ENCODE measurements around the gene AGBL4.

AGBL4 gene

DNA sequence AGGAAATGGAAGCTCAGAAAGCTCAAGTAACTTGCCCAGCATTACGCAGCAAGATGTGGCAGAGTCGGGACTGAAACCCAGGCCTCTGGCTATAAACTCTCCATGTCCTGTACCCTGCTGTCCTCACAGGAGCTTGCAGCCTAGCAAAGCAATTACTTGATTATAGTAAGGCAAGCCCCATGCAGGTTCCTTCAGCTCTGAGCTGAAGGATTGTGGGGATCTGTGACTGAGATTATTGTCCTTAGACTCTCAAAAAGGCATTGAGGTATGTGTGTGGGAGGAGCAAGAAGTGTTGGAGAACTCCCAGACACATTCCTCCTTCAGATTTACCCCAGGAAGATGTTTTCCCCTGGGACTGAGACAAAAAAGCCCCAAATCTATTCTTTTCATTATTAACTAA is 1427.7 kb downstream of the AGBL4 start:
- no peak overlapping the region for H3K27ac ChIP-seq (ENCODE audit: low read depth, low read length)
- H3K9me3 ChIP-seq (ENCODE audit: control insufficient read depth in 1 of 2, low read length in 2 of 2) = no peaks in the 10 kb centered on the region
- no peaks in the 10 kb centered on the region for H3K36me3 ChIP-seq (ENCODE audit: control insufficient read depth in 1 of 2, insufficient read depth in 2 of 2, low read length in 2 of 2)
- no peak overlapping the region for H3K4me3 ChIP-seq (ENCODE audit: low read depth in 1 of 2, low read length in 2 of 2)
- no peaks in the 10 kb centered on the region for H3K4me1 ChIP-seq (ENCODE audit: control insufficient read depth in 1 of 2, insufficient read depth in 2 of 2, low read length in 2 of 2)
- no peaks in the 10 kb centered on the region for H3K27me3 ChIP-seq (ENCODE audit: control insufficient read depth in 1 of 2, insufficient read depth in 2 of 2, low read length in 2 of 2)
- H3K9ac ChIP-seq (ENCODE audit: low read depth in 1 of 2, low read length in 2 of 2) = no peak overlapping the region

DNA sequence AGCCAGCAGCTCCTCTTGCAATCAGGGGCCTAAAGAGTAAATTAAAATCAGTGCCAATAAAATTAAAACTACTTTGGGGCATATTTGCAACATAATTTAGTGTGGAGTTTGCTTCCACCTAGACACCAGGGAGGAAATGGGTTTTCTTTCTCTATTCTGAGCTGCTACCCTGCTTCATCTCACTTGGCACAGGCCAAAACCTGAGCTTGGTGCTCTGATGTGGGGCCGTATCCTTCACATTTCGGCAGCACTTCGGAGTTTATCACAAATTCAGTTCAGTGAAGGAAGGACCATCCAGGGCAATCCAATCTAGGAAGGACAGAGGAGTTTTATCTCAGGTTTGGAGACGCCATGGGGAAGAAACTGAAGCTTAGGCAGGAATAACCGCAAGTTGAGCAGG is 1428.1 kb downstream of the AGBL4 start:
- H3K9ac ChIP-seq (ENCODE audit: low read depth in 1 of 2, low read length in 2 of 2) = no peak overlapping the region
- H3K9me3 ChIP-seq (ENCODE audit: control insufficient read depth in 1 of 2, low read length in 2 of 2) = no peaks in the 10 kb centered on the region
- H3K27me3 ChIP-seq (ENCODE audit: control insufficient read depth in 1 of 2, insufficient read depth in 2 of 2, low read length in 2 of 2) = no peaks in the 10 kb centered on the region
- no peak overlapping the region for H3K27ac ChIP-seq (ENCODE audit: low read depth, low read length)
- H3K4me3 ChIP-seq (ENCODE audit: low read depth in 1 of 2, low read length in 2 of 2) = no peak overlapping the region
- no peaks in the 10 kb centered on the region for H3K4me1 ChIP-seq (ENCODE audit: control insufficient read depth in 1 of 2, insufficient read depth in 2 of 2, low read length in 2 of 2)
- H3K36me3 ChIP-seq (ENCODE audit: control insufficient read depth in 1 of 2, insufficient read depth in 2 of 2, low read length in 2 of 2) = no peaks in the 10 kb centered on the region

DNA sequence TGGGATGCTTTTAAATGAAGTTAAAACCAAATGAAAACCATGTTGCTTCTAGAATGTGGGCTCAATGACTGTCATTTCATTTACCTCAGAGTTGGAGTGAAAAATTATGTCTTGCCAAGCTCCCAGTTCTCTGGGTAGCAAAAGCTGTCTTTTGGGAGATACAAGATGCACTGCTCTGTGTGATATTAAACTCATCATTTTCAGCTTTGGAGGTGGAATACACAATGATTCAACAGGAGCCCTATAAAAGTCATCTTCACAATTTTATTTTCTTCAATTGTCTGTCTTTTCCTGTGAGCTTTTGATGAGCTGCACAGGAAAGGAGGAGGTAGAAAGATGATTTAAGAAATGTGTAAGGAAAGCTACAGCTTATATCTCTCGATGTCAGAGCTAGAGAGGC is 1431.4 kb downstream of the AGBL4 start:
- Histone ChIP-seq H3K27ac (ENCODE audit: low read depth, low read length) (no peak overlapping the region), H3K27me3 (ENCODE audit: control insufficient read depth in 1 of 2, insufficient read depth in 2 of 2, low read length in 2 of 2) (peaks cover 0 to 4% of the 10 kb centered on the region in 2 donors), H3K9me3 (ENCODE audit: control insufficient read depth in 1 of 2, low read length in 2 of 2) (no peaks in the 10 kb centered on the region), H3K9ac (ENCODE audit: low read depth in 1 of 2, low read length in 2 of 2) (no peak overlapping the region), H3K4me3 (ENCODE audit: low read depth in 1 of 2, low read length in 2 of 2) (no peak overlapping the region), H3K4me1 (ENCODE audit: control insufficient read depth in 1 of 2, insufficient read depth in 2 of 2, low read length in 2 of 2) (no peaks in the 10 kb centered on the region), H3K36me3 (ENCODE audit: control insufficient read depth in 1 of 2, insufficient read depth in 2 of 2, low read length in 2 of 2) (no peaks in the 10 kb centered on the region)

DNA sequence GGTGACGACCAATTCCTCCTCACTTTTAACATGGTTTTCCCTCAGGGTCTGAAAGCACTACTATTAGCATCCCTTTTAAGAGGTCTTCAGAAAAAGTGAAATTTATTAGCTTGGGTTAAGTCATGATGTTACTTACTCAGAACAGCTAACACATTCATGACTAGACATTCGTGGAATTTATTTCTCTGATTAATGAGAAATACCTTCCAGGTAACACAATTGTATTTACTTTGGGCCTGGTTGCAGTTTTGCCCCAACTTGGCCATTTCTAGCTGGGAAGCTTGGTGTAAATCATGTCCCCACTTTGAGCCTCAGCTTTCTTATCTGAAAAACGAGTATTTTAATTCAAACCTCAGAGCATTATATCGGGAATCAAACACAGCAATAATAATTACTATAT is 1432.6 kb downstream of the AGBL4 start:
- Histone ChIP-seq H3K4me3 (ENCODE audit: low read depth in 1 of 2, low read length in 2 of 2) (no peak overlapping the region), H3K36me3 (ENCODE audit: control insufficient read depth in 1 of 2, insufficient read depth in 2 of 2, low read length in 2 of 2) (no peaks in the 10 kb centered on the region), H3K27ac (ENCODE audit: low read depth, low read length) (no peak overlapping the region), H3K4me1 (ENCODE audit: control insufficient read depth in 1 of 2, insufficient read depth in 2 of 2, low read length in 2 of 2) (no peaks in the 10 kb centered on the region), H3K9me3 (ENCODE audit: control insufficient read depth in 1 of 2, low read length in 2 of 2) (no peaks in the 10 kb centered on the region), H3K9ac (ENCODE audit: low read depth in 1 of 2, low read length in 2 of 2) (no peak overlapping the region), H3K27me3 (ENCODE audit: control insufficient read depth in 1 of 2, insufficient read depth in 2 of 2, low read length in 2 of 2) (peaks cover 0 to 4% of the 10 kb centered on the region in 2 donors)

DNA sequence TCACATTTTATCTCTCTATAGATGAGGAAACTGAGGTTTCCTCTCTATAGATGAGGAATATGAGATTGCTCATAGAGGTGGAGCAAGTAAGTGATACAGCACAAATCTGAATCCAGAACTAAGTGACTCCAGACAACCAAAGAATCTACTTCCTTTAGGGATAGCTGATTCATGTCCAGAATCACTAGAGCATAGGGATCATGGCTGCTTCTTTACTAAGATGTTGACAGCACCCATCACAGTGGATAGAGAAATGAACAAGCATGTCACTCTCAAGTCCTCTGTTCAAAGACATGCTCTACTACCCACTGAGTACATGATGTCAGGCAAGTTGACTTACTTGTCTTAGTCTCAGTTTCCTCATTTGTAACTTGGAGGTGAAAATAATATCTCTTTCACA is 1435.7 kb downstream of the AGBL4 start:
- H3K4me1 ChIP-seq (ENCODE audit: control insufficient read depth in 1 of 2, insufficient read depth in 2 of 2, low read length in 2 of 2) = no peaks in the 10 kb centered on the region
- H3K36me3 ChIP-seq (ENCODE audit: control insufficient read depth in 1 of 2, insufficient read depth in 2 of 2, low read length in 2 of 2) = no peaks in the 10 kb centered on the region
- H3K27me3 ChIP-seq (ENCODE audit: control insufficient read depth in 1 of 2, insufficient read depth in 2 of 2, low read length in 2 of 2) = peaks cover 3 to 4% of the 10 kb centered on the region in 2 donors
- H3K9me3 ChIP-seq (ENCODE audit: control insufficient read depth in 1 of 2, low read length in 2 of 2) = no peaks in the 10 kb centered on the region
- H3K9ac ChIP-seq (ENCODE audit: low read depth in 1 of 2, low read length in 2 of 2) = no peak overlapping the region
- no peak overlapping the region for H3K27ac ChIP-seq (ENCODE audit: low read depth, low read length)
- H3K4me3 ChIP-seq (ENCODE audit: low read depth in 1 of 2, low read length in 2 of 2) = no peak overlapping the region

DNA sequence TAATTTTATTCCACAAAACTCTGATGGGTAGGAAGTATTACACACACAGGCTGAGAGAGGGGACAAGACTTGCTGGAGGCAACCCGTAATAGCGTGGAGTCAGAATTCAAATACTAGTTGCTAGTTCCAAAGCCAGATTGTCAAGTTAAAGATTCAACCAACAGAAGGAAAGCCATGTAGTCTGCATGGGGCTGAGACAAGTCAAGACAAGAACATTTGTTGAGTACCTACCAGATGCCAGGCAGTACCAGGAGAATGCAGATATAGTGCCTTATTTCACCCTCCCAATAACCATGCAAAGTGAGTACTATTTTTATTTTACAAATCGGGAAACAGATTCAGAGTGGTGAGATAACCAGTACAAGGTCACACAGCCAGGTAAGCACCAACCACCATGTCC is 1441.3 kb downstream of the AGBL4 start:
- Histone ChIP-seq H3K27me3 (ENCODE audit: control insufficient read depth in 1 of 2, insufficient read depth in 2 of 2, low read length in 2 of 2) (peaks cover 0 to 3% of the 10 kb centered on the region in 2 donors), H3K36me3 (ENCODE audit: control insufficient read depth in 1 of 2, insufficient read depth in 2 of 2, low read length in 2 of 2) (no peaks in the 10 kb centered on the region), H3K4me1 (ENCODE audit: control insufficient read depth in 1 of 2, insufficient read depth in 2 of 2, low read length in 2 of 2) (no peaks in the 10 kb centered on the region), H3K9me3 (ENCODE audit: control insufficient read depth in 1 of 2, low read length in 2 of 2) (no peaks in the 10 kb centered on the region), H3K4me3 (ENCODE audit: low read depth in 1 of 2, low read length in 2 of 2) (no peak overlapping the region), H3K27ac (ENCODE audit: low read depth, low read length) (no peak overlapping the region), H3K9ac (ENCODE audit: low read depth in 1 of 2, low read length in 2 of 2) (no peak overlapping the region)

DNA sequence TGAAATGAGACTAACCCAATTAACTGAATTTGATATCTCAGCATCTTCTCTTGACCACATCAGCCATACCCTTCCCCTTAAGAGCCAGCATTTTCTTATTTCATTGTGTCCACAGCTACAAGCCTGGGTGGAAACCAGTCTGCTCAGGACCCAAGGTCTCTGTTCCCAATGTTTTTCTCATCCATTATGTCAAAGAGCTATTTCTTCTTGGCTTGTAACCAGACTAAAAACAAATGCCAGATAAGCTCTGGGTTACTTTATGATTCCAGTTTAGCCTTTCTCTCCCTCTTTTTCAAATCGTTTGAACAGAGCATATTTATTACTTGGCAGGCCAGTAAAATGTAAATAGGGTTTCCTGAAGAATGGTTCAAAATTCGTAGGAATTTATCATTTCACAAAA is 1442.5 kb downstream of the AGBL4 start:
- Histone ChIP-seq H3K4me1 (ENCODE audit: control insufficient read depth in 1 of 2, insufficient read depth in 2 of 2, low read length in 2 of 2) (no peaks in the 10 kb centered on the region), H3K4me3 (ENCODE audit: low read depth in 1 of 2, low read length in 2 of 2) (no peak overlapping the region), H3K27me3 (ENCODE audit: control insufficient read depth in 1 of 2, insufficient read depth in 2 of 2, low read length in 2 of 2) (peaks cover 0 to 3% of the 10 kb centered on the region in 2 donors), H3K9ac (ENCODE audit: low read depth in 1 of 2, low read length in 2 of 2) (no peak overlapping the region), H3K36me3 (ENCODE audit: control insufficient read depth in 1 of 2, insufficient read depth in 2 of 2, low read length in 2 of 2) (no peaks in the 10 kb centered on the region), H3K9me3 (ENCODE audit: control insufficient read depth in 1 of 2, low read length in 2 of 2) (no peaks in the 10 kb centered on the region), H3K27ac (ENCODE audit: low read depth, low read length) (no peak overlapping the region)

DNA sequence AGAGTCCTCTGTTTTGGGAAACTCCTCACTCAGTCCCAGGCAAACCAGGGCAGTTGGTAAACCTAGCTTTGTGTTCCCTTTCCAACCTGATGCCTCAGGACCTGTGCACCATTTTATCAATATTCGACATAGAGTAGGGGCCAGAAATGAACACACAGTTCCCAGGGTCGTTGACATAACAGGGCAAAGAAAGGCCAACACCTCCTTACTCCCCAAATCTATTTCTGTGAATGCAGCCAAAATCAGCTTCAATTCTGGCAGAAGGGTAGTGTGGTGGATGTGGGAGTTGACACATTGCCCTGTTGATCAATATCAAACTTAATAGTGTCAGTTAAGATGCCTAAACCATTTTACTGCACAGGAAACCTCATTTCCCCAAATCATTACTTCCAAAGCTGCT is 1447.2 kb downstream of the AGBL4 start:
- no peak overlapping the region for H3K4me3 ChIP-seq (ENCODE audit: low read depth in 1 of 2, low read length in 2 of 2)
- H3K9me3 ChIP-seq (ENCODE audit: control insufficient read depth in 1 of 2, low read length in 2 of 2) = no peaks in the 10 kb centered on the region
- no peak overlapping the region for H3K27ac ChIP-seq (ENCODE audit: low read depth, low read length)
- H3K27me3 ChIP-seq (ENCODE audit: control insufficient read depth in 1 of 2, insufficient read depth in 2 of 2, low read length in 2 of 2) = no peaks in the 10 kb centered on the region
- H3K9ac ChIP-seq (ENCODE audit: low read depth in 1 of 2, low read length in 2 of 2) = no peak overlapping the region
- no peaks in the 10 kb centered on the region for H3K4me1 ChIP-seq (ENCODE audit: control insufficient read depth in 1 of 2, insufficient read depth in 2 of 2, low read length in 2 of 2)
- no peaks in the 10 kb centered on the region for H3K36me3 ChIP-seq (ENCODE audit: control insufficient read depth in 1 of 2, insufficient read depth in 2 of 2, low read length in 2 of 2)

DNA sequence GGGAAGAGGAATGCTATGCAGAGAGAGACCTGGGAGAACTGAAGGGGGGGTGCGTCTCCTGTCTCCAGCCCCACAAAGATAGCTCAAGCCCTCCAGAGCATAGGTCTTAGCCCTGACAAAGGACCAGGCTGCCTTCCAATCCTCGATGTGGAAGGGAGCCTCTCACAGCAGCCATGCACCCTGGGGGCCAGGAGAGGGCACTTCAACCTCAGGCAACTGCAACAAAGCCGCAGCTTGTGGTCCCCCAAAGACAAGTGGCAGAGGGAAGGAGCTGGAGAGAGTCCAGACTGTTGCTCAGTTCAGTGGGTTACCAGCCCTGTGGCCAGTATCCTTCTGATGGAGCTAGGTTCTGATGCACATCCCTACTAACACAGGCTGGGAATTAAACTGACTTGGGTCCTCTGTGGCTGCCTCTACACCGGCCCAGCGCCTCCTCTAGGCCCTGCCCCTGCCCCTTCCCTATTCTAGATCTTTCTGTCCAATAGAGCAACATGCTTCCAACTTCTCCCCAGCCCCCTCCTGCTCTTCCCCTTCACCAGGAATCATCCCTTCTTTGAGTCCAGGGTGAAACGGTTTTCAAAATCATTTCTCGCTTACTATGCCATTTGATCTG is 1451.0 kb downstream of the AGBL4 start:
- Histone ChIP-seq H3K27me3 (ENCODE audit: control insufficient read depth in 1 of 2, insufficient read depth in 2 of 2, low read length in 2 of 2) (no peaks in the 10 kb centered on the region), H3K27ac (ENCODE audit: low read depth, low read length) (no peak overlapping the region), H3K9me3 (ENCODE audit: control insufficient read depth in 1 of 2, low read length in 2 of 2) (no peaks in the 10 kb centered on the region), H3K9ac (ENCODE audit: low read depth in 1 of 2, low read length in 2 of 2) (no peak overlapping the region), H3K36me3 (ENCODE audit: control insufficient read depth in 1 of 2, insufficient read depth in 2 of 2, low read length in 2 of 2) (no peaks in the 10 kb centered on the region), H3K4me3 (ENCODE audit: low read depth in 1 of 2, low read length in 2 of 2) (no peak overlapping the region), H3K4me1 (ENCODE audit: control insufficient read depth in 1 of 2, insufficient read depth in 2 of 2, low read length in 2 of 2) (no peaks in the 10 kb centered on the region)

DNA sequence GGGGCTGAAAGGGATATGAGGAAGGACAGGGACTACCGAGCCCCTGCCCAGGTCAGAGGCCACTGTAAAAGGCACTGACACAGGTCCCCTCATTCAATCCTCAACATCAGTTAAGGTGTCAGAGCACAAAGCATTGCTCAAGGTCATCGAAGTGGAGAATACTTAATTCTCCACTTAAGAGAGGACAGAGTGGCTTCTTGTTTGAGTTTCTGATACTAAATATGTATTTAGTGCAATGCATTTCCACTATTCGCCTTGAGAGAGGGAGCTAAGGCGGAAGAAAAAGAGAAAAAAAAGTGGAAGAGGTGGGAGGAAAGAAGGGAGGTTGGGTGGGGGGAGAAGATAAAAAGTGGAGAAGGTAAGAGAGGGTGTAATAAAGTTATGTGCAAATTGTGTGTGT is 1451.6 kb downstream of the AGBL4 start:
- Histone ChIP-seq H3K27me3 (ENCODE audit: control insufficient read depth in 1 of 2, insufficient read depth in 2 of 2, low read length in 2 of 2) (no peaks in the 10 kb centered on the region), H3K4me1 (ENCODE audit: control insufficient read depth in 1 of 2, insufficient read depth in 2 of 2, low read length in 2 of 2) (no peaks in the 10 kb centered on the region), H3K27ac (ENCODE audit: low read depth, low read length) (no peak overlapping the region), H3K9ac (ENCODE audit: low read depth in 1 of 2, low read length in 2 of 2) (no peak overlapping the region), H3K9me3 (ENCODE audit: control insufficient read depth in 1 of 2, low read length in 2 of 2) (no peaks in the 10 kb centered on the region), H3K4me3 (ENCODE audit: low read depth in 1 of 2, low read length in 2 of 2) (no peak overlapping the region), H3K36me3 (ENCODE audit: control insufficient read depth in 1 of 2, insufficient read depth in 2 of 2, low read length in 2 of 2) (no peaks in the 10 kb centered on the region)

All from duodenal mucosa (tissue), 2 donors.